SK-N-MC (cell line): ENCODE measurements around the gene SLC4A9.
A peak's percentile ranks its signal among the peaks of the same experiment; 100 is the strongest.
"Not testable (repeated sequence)": the region's sequence is repeated elsewhere in the genome, so short reads cannot be mapped to it uniquely, and the experiment has no call there.

ENCODE experiments used
- DNase-seq: peaks from one replicate; pipeline ENCODE4 v3.0.0-alpha.2; 2011; ENCODE audit warnings: low read depth, low spot score
- H3K27ac ChIP-seq: fragments of 200-600 bp; sonication (generic); 2 replicates; pipeline ENCODE4 v1.5.1; 2016; ENCODE audit warnings: mixed run types
- H3K36me3 ChIP-seq: fragments of 200-600 bp; sonication (generic); 2 replicates; pipeline ENCODE4 v1.6.1; 2017; ENCODE audit warnings: antibody characterized with exemption, low read length, mixed read lengths; ENCODE audit not compliant: insufficient read depth
- H3K4me3 ChIP-seq: fragments of 200-600 bp; sonication (generic); 2 replicates; pipeline ENCODE4 v1.5.1; 2016
- H3K9ac ChIP-seq: fragments of 200-600 bp; sonication (generic); 2 replicates; pipeline ENCODE4 v1.8.0; 2017; ENCODE audit warnings: mixed run types, mixed read lengths; ENCODE audit not compliant: insufficient read length
- H3K9me3 ChIP-seq: fragments of 200-600 bp; sonication (generic); 2 replicates; pipeline ENCODE4 v1.6.1; 2017; ENCODE audit warnings: low read depth, mild to moderate bottlenecking, antibody characterized with exemption, low read length, moderate library complexity, mixed read lengths
- EZH2 ChIP-seq: fragments of 200-600 bp; sonication (generic); IDR thresholded peaks from one replicate; pipeline ENCODE4 v1.6.1; 2017; ENCODE audit warnings: antibody characterized with exemption
- FOXP2 ChIP-seq: optimal IDR thresholded peaks from 2 replicates; pipeline ENCODE3; 2011; ENCODE audit warnings: mild to moderate bottlenecking, moderate library complexity; ENCODE audit not compliant: insufficient read depth; ENCODE audit errors: extremely low read length, control extremely low read depth
- POLR2AphosphoS5 ChIP-seq: IDR thresholded peaks from 2 replicates; pipeline ENCODE4 v1.6.1; 2012; ENCODE audit warnings: mild to moderate bottlenecking, low read depth, low read length, borderline replicate concordance

SLC4A9 gene

DNA sequence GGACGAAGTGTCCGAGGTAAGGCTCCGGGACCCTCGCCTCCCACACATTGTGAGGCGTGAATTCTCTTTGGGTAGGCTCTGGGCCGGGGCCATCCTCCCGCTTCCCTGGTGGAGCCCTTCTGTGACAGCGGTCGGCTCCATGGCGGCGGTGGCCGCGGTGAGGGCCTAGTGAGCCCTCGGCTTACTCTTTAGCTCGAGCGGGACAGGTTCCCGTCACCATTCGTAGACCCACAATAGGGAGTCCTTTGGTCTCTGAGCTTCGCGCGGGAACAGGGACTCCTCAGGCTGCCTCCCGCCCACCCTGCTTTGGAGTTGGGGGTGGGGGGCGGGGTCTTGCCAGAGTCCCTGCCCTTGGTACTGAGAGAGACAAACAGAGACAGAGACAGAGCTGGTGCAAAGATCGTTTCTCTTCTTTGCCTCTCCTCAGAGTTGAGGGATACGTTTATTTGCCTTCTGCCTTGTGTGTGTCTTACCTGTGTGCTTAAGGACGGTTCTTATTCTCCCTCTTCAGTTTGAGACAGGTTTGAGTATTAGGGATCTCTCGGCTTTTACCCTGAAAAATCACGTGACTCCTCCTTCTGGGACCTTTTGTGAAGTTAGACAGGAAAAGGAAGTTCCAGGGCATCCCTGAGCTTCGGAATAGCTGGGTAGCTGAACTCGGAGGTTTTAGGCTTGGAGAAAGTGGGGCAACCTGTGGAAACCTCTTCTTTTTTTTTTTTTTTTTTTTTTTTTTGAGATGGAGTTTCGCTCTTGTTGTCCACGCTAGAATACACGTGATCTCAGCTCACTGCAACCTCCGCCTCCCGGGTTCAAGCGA, 42.5 kb downstream of the SLC4A9 start:
- no peak for TF ChIP-seq FOXP2
- TF ChIP-seq EZH2, result no peak
- TF ChIP-seq POLR2AphosphoS5, result peak; percentile 15; the same call in 1 of the 2 replicates
- peak; percentile 3 for DNase-seq
- Histone ChIP-seq H3K9me3 (no peaks in the 10 kb centered on the region), H3K4me3 (peak overlapping the region; percentile 99), H3K27ac (peak overlapping the region; percentile 86), H3K36me3 (peaks cover 15% of the 10 kb centered on the region; the same call in 1 of the 2 replicates), H3K9ac (peak overlapping the region; percentile 95)

DNA sequence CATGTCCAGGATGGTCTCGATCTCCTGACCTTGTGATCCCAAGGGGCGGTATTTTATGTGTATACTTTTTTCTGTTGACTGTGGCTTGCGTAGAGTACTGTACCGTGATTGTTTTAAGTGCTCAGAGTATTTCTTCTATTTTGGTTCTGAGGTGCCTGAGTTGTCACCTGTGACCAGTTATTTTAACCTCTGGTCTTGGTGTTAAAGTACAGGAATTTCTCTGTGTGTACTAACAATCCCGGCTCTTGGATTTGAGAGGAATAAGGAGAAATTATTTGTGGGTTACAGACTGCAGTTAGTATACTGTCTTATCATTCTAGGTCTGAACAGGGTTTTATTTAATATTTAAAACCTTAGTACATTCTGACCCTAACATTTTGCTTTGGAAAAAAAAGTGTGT, 43.6 kb downstream of the SLC4A9 start:
- no peak for TF ChIP-seq POLR2AphosphoS5
- no peak for TF ChIP-seq EZH2
- no peak for TF ChIP-seq FOXP2
- Histone ChIP-seq H3K9ac (no peak overlapping the region), H3K4me3 (peak overlapping the region; percentile 99), H3K36me3 (peaks cover 15% of the 10 kb centered on the region; the same call in 1 of the 2 replicates), H3K27ac (no peak overlapping the region), H3K9me3 (no peaks in the 10 kb centered on the region)
- DNase-seq, result no peak

GRCh38 chr5:140408750-140409241, 48.8 kb downstream of the SLC4A9 start:
- Histone ChIP-seq H3K36me3 (peaks cover 18% of the 10 kb centered on the region; the same call in 1 of the 2 replicates), H3K9ac (no peak overlapping the region), H3K4me3 (no peak overlapping the region), H3K27ac (0 out of 2 replicates have a peak overlapping the region, but pooled peaks have one; percentile 42), H3K9me3 (no peaks in the 10 kb centered on the region)
- no peak for DNase-seq
- TF ChIP-seq EZH2 (no peak), FOXP2 (no peak), POLR2AphosphoS5 (no peak)

DNA sequence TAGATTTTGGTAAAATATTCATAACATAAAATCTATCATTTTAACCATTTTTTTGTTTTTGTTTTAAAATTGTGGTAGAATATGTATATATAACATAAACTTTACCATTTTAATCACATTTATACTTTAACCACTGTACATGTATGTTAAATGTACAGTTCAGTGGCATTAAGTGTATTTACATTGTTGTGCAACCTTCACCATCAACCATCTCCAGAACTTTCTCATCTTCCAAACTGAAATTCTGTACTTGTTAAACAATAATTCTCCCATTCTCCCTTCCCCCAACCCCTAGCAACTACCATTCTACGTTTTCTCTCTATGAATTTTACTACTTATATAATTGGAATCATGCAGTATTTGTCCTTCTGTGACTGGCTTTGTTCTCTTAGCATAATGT, 53.2 kb downstream of the SLC4A9 start:
- no peak for DNase-seq
- TF ChIP-seq POLR2AphosphoS5 (no peak), EZH2 (no peak), FOXP2 (no peak)
- Histone ChIP-seq H3K9ac (no peak overlapping the region), H3K36me3 (peaks cover 14% of the 10 kb centered on the region), H3K9me3 (no peaks in the 10 kb centered on the region), H3K27ac (peak overlapping the region; percentile 26), H3K4me3 (no peak overlapping the region)

DNA sequence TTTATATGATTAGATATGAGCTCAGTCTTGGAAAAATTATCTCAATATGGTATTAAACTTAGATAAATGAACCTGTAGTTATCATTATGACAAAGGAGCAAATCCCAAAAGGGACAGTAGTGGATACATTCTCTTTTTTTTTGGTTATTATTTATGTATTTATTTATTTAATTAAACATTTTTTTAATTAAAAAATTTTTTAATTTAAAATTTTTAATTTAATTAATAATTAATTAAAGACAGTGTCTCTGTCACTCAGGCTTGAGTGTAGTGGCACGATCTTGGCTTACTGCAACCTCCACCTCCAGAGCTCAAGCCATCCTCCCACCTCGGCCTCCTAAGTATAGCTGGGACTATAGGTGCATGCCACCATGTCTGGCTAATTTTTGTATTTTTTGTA, 57.2 kb downstream of the SLC4A9 start:
- peaks cover 14% of the 10 kb centered on the region for H3K36me3 ChIP-seq
- no peak overlapping the region for H3K9ac ChIP-seq
- no peak overlapping the region for H3K4me3 ChIP-seq
- no peaks in the 10 kb centered on the region for H3K9me3 ChIP-seq
- no peak for DNase-seq
- TF ChIP-seq POLR2AphosphoS5 (no peak), EZH2 (no peak), FOXP2 (no peak)
- H3K27ac ChIP-seq, result no peak overlapping the region

- no peaks in the 10 kb centered on the region for H3K9me3 ChIP-seq
- TF ChIP-seq POLR2AphosphoS5, result no peak
- TF ChIP-seq EZH2, result no peak
- no peak for TF ChIP-seq FOXP2
- DNase-seq, result no peak
- no peak overlapping the region for H3K27ac ChIP-seq
- no peak overlapping the region for H3K4me3 ChIP-seq
- peaks cover 11% of the 10 kb centered on the region for H3K36me3 ChIP-seq
- no peak overlapping the region for H3K9ac ChIP-seq
Observed at GRCh38 chr5:140418862-140419520, 59.0 kb downstream of the SLC4A9 start.

GRCh38 chr5:140420226-140420570, 60.2 kb downstream of the SLC4A9 start:
- no peaks in the 10 kb centered on the region for H3K9me3 ChIP-seq

GRCh38 chr5:140420665-140421361, 60.8 kb downstream of the SLC4A9 start:
- Histone ChIP-seq H3K9ac (no peak overlapping the region), H3K9me3 (no peaks in the 10 kb centered on the region), H3K27ac (no peak overlapping the region), H3K36me3 (peaks cover 5% of the 10 kb centered on the region; the same call in 1 of the 2 replicates), H3K4me3 (no peak overlapping the region)
- no peak for DNase-seq
- no peak for TF ChIP-seq FOXP2
- TF ChIP-seq POLR2AphosphoS5, result no peak
- no peak for TF ChIP-seq EZH2

More at GRCh38 chr5:140420226-140420570, 60.2 kb downstream of the SLC4A9 start:
- no peak overlapping the region for H3K9ac ChIP-seq
- peaks cover 5% of the 10 kb centered on the region; the same call in 1 of the 2 replicates for H3K36me3 ChIP-seq
- H3K4me3 ChIP-seq, result no peak overlapping the region
- no peak for TF ChIP-seq EZH2
- no peak for TF ChIP-seq POLR2AphosphoS5
- no peak for TF ChIP-seq FOXP2
- no peak for DNase-seq
- no peak overlapping the region for H3K27ac ChIP-seq

DNA sequence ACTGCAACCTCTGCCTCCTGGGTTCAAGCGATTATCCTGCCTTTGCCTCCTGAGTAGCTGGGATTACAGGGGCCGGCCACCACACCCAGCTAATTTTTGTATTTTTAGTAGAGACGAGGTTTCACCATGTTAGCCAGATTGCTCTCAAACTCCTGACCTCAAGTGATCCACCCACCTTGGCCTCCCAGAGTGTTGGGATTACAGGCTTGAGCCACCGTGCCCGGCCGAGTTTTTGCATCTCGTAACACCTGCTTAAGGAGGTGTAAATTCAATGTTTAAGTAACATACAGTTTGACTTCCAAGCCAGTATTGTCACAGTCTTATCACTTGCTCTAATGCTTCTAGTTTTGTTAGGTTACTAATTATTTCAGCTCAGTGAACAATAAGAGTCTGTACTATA, 61.4 kb downstream of the SLC4A9 start:
- H3K27ac ChIP-seq, H3K36me3 ChIP-seq, H3K9ac ChIP-seq, DNase-seq, H3K4me3 ChIP-seq, H3K9me3 ChIP-seq: not testable (repeated sequence)
